Activated CD4-positive, alpha-beta memory T cell treated with anti-CD3 and anti-CD28 coated beads, Interleukin-2, amount 10 ng/mL, durations not matched to agents 7 days and 5 days (primary cell): ENCODE data around the gene FLNA. TPM values are rescaled to one million over a fixed set of nuclear protein-coding genes. Genes with fewer than 3 reads are reported as not detected.

ENCODE experiments used
- CTCF ChIA-PET: fragments of 350-600 bp; sonication (Branson Sonifier 250); formaldehyde crosslinking; loops from one replicate; lab custom pipeline; 2021; ENCODE audit warnings: antibody characterized with exemption, inconsistent platforms; lab: Charles Lee
- POLR2A ChIA-PET: fragments of 350-600 bp; sonication (Branson Sonifier 250); formaldehyde crosslinking; loops from one replicate; lab custom pipeline; 2021; ENCODE audit warnings: antibody characterized with exemption; lab: Charles Lee
- DNase-seq: peaks from one replicate; pipeline ENCODE4 v3.0.0-alpha.2; 2020
- H3K27ac Mint-ChIP-seq: one replicate; pipeline ENCODE4 v1.8.0; 2021; ENCODE audit warnings: mild to moderate bottlenecking, mixed read lengths
- H3K27me3 Mint-ChIP-seq: one replicate; pipeline ENCODE4 v1.8.0; 2021; ENCODE audit warnings: mixed read lengths
- H3K36me3 Mint-ChIP-seq: one replicate; pipeline ENCODE4 v1.8.0; 2021; ENCODE audit warnings: low read depth, mixed read lengths
- H3K4me1 Mint-ChIP-seq: one replicate; pipeline ENCODE4 v1.8.0; 2021; ENCODE audit warnings: mixed read lengths
- H3K4me3 Mint-ChIP-seq: one replicate; pipeline ENCODE4 v1.8.0; 2021; ENCODE audit warnings: mild to moderate bottlenecking, mixed read lengths
- H3K9me3 Mint-ChIP-seq: one replicate; pipeline ENCODE4 v1.8.0; 2021; ENCODE audit warnings: mixed read lengths
- total RNA-seq, 2 experiments: library from RNA; stranded (reverse); gene quantifications; one replicate each; pipeline ENCODE4 v1.2.3, GENCODE V29; 2021

Gene FLNA
- total RNA-seq, 2 experiments from 2014 or later, result 1,571 to 1,579 TPM

GRCh38 chrX:154333116-154333515 lies 41.3 kb downstream of the FLNA start:
- H3K9me3 Mint-ChIP-seq, result no peaks in the 10 kb centered on the region
- H3K4me1 Mint-ChIP-seq, result peaks cover 22% of the 10 kb centered on the region
- H3K36me3 Mint-ChIP-seq, result no peaks in the 10 kb centered on the region
- H3K4me3 Mint-ChIP-seq, result no peak overlapping the region
- ChIA-PET POLR2A (no interaction called here), CTCF (interaction anchor here (1.6 kb wide), 1 partner anchor 16 kb away, joined by 6 read pairs; no protein-coding TSS in a partner anchor)
- no peak overlapping the region for H3K27ac Mint-ChIP-seq
- no peak for DNase-seq
- H3K27me3 Mint-ChIP-seq, result no peaks in the 10 kb centered on the region

- Mint-ChIP-seq H3K4me3 (no peak overlapping the region), H3K9me3 (no peaks in the 10 kb centered on the region), H3K27ac (no peak overlapping the region), H3K4me1 (peaks cover 27% of the 10 kb centered on the region), H3K27me3 (no peaks in the 10 kb centered on the region), H3K36me3 (no peaks in the 10 kb centered on the region)
- CTCF ChIA-PET, result no interaction called here
- no peak for DNase-seq
- POLR2A ChIA-PET, result no interaction called here
Measured at GRCh38 chrX:154332561-154332960, 41.9 kb downstream of the FLNA start.

- no peak overlapping the region for H3K27ac Mint-ChIP-seq
- CTCF ChIA-PET, result interaction anchor here (1.3 kb wide), 1 partner anchor 50 kb away, joined by 3 read pairs; the partner anchor contains the start of gene EMD
- H3K27me3 Mint-ChIP-seq, result no peaks in the 10 kb centered on the region
Measured at GRCh38 chrX:154329294-154329693, 45.1 kb downstream of the FLNA start.

GRCh38 chrX:154328646-154329045 lies 45.8 kb downstream of the FLNA start:
- Mint-ChIP-seq H3K4me1 (peaks cover 35% of the 10 kb centered on the region), H3K9me3 (no peaks in the 10 kb centered on the region), H3K27ac (no peak overlapping the region), H3K36me3 (no peaks in the 10 kb centered on the region), H3K27me3 (no peaks in the 10 kb centered on the region), H3K4me3 (no peak overlapping the region)
- no peak for DNase-seq
- ChIA-PET CTCF (interaction anchor here (1.3 to 2.4 kb wide), 2 partner anchors 12 to 50 kb away, joined by 3 to 12 read pairs; partner anchors contain the start of gene EMD), POLR2A (no interaction called here)

More at GRCh38 chrX:154329294-154329693, 45.1 kb downstream of the FLNA start:
- no peaks in the 10 kb centered on the region for H3K9me3 Mint-ChIP-seq
- H3K36me3 Mint-ChIP-seq, result no peaks in the 10 kb centered on the region
- peaks cover 41% of the 10 kb centered on the region for H3K4me1 Mint-ChIP-seq
- no peak overlapping the region for H3K4me3 Mint-ChIP-seq
- DNase-seq, result no peak
- POLR2A ChIA-PET, result no interaction called here

- H3K27me3 Mint-ChIP-seq, result no peaks in the 10 kb centered on the region
- H3K4me1 Mint-ChIP-seq, result peaks cover 30% of the 10 kb centered on the region
- no peaks in the 10 kb centered on the region for H3K36me3 Mint-ChIP-seq
- peak overlapping the region; percentile 40 for H3K4me3 Mint-ChIP-seq
- H3K9me3 Mint-ChIP-seq, result no peaks in the 10 kb centered on the region
- ChIA-PET POLR2A (interaction anchor here (0.9 to 1.9 kb wide), 2 partner anchors 14 to 234 kb away, joined by 3 to 4 read pairs; no protein-coding TSS in a partner anchor), CTCF (interaction anchor here (1.0 to 3.0 kb wide), 3 partner anchors 11 to 30 kb away, joined by 4 to 19 read pairs (median 12); no protein-coding TSS in a partner anchor)
- DNase-seq, result peak; percentile 64
- peak overlapping the region; percentile 84 for H3K27ac Mint-ChIP-seq
Measured at GRCh38 chrX:154327038-154327820, 47.2 kb downstream of the FLNA start.

GRCh38 chrX:154325541-154325940 lies 48.9 kb downstream of the FLNA start:
- Mint-ChIP-seq H3K4me1 (peaks cover 43% of the 10 kb centered on the region), H3K36me3 (no peaks in the 10 kb centered on the region), H3K4me3 (no peak overlapping the region), H3K27me3 (no peaks in the 10 kb centered on the region), H3K27ac (no peak overlapping the region), H3K9me3 (no peaks in the 10 kb centered on the region)
- ChIA-PET POLR2A (interaction anchor here (0.9 kb wide), 1 partner anchor 11 kb away, joined by 4 read pairs; no protein-coding TSS in a partner anchor), CTCF (interaction anchor here (1.3 to 3.0 kb wide), 2 partner anchors 16 to 48 kb away, joined by 3 to 19 read pairs; no protein-coding TSS in a partner anchor)
- DNase-seq, result no peak

- Mint-ChIP-seq H3K27ac (no peak overlapping the region), H3K9me3 (no peaks in the 10 kb centered on the region), H3K27me3 (peaks cover 2% of the 10 kb centered on the region), H3K4me3 (no peak overlapping the region), H3K36me3 (no peaks in the 10 kb centered on the region), H3K4me1 (peaks cover 50% of the 10 kb centered on the region)
- no peak for DNase-seq
- POLR2A ChIA-PET, result no interaction called here
- CTCF ChIA-PET, result no interaction called here
Measured at GRCh38 chrX:154323537-154323936, 50.9 kb downstream of the FLNA start.

- H3K27ac Mint-ChIP-seq, result no peak overlapping the region
- H3K36me3 Mint-ChIP-seq, result no peaks in the 10 kb centered on the region
- peaks cover 2% of the 10 kb centered on the region for H3K27me3 Mint-ChIP-seq
- no peak for DNase-seq
- CTCF ChIA-PET, result no interaction called here
- no peak overlapping the region for H3K4me3 Mint-ChIP-seq
- no peaks in the 10 kb centered on the region for H3K9me3 Mint-ChIP-seq
- H3K4me1 Mint-ChIP-seq, result peaks cover 48% of the 10 kb centered on the region
- POLR2A ChIA-PET, result no interaction called here
Measured at GRCh38 chrX:154322890-154323289, 51.5 kb downstream of the FLNA start.

GRCh38 chrX:154321594-154321993 lies 52.8 kb downstream of the FLNA start:
- Mint-ChIP-seq H3K4me3 (no peak overlapping the region), H3K9me3 (no peaks in the 10 kb centered on the region), H3K4me1 (peaks cover 41% of the 10 kb centered on the region), H3K27me3 (peaks cover 2% of the 10 kb centered on the region), H3K36me3 (no peaks in the 10 kb centered on the region), H3K27ac (no peak overlapping the region)
- DNase-seq, result no peak
- ChIA-PET POLR2A (interaction anchor here (0.7 kb wide), 1 partner anchor 350 kb away, joined by 3 read pairs; no protein-coding TSS in a partner anchor), CTCF (interaction anchor here (1.2 kb wide), 1 partner anchor 52 kb away, joined by 3 read pairs; the partner anchor contains the start of gene FLNA)

- Mint-ChIP-seq H3K9me3 (no peaks in the 10 kb centered on the region), H3K36me3 (no peaks in the 10 kb centered on the region), H3K27me3 (peaks cover 2% of the 10 kb centered on the region), H3K27ac (no peak overlapping the region), H3K4me3 (no peak overlapping the region), H3K4me1 (peaks cover 37% of the 10 kb centered on the region)
- DNase-seq, result no peak
- POLR2A ChIA-PET, result no interaction called here
- CTCF ChIA-PET, result interaction anchor here (1.2 kb wide), 1 partner anchor 53 kb away, joined by 3 read pairs; the partner anchor contains the start of gene FLNA
Measured at GRCh38 chrX:154321152-154321551, 53.3 kb downstream of the FLNA start.

GRCh38 chrX:154320406-154320805 lies 54.0 kb downstream of the FLNA start:
- POLR2A ChIA-PET, result no interaction called here
- CTCF ChIA-PET, result no interaction called here
- H3K9me3 Mint-ChIP-seq, result no peaks in the 10 kb centered on the region
- no peak overlapping the region for H3K4me3 Mint-ChIP-seq
- peaks cover 2% of the 10 kb centered on the region for H3K27me3 Mint-ChIP-seq
- peaks cover 31% of the 10 kb centered on the region for H3K4me1 Mint-ChIP-seq
- H3K27ac Mint-ChIP-seq, result no peak overlapping the region
- no peaks in the 10 kb centered on the region for H3K36me3 Mint-ChIP-seq
- no peak for DNase-seq

- Mint-ChIP-seq H3K36me3 (no peaks in the 10 kb centered on the region), H3K9me3 (no peaks in the 10 kb centered on the region), H3K4me3 (no peak overlapping the region), H3K27me3 (peaks cover 2% of the 10 kb centered on the region), H3K27ac (no peak overlapping the region), H3K4me1 (peaks cover 47% of the 10 kb centered on the region)
- ChIA-PET CTCF (interaction anchor here (1.4 to 2.0 kb wide), 3 partner anchors 9 to 16 kb away, joined by 6 to 12 read pairs (median 6); no protein-coding TSS in a partner anchor), POLR2A (no interaction called here)
- DNase-seq, result no peak
Measured at GRCh38 chrX:154317391-154317995, 56.9 kb downstream of the FLNA start.

- Mint-ChIP-seq H3K4me3 (no peak overlapping the region), H3K9me3 (no peaks in the 10 kb centered on the region), H3K36me3 (no peaks in the 10 kb centered on the region), H3K4me1 (peaks cover 52% of the 10 kb centered on the region), H3K27ac (no peak overlapping the region), H3K27me3 (peaks cover 2% of the 10 kb centered on the region)
- DNase-seq, result no peak
- ChIA-PET CTCF (interaction anchor here (1.3 kb wide), 1 partner anchor 58 kb away, joined by 3 read pairs; no protein-coding TSS in a partner anchor), POLR2A (no interaction called here)
Measured at GRCh38 chrX:154315416-154315815, 59.0 kb downstream of the FLNA start.
